Measurements from ENCODE around the gene ADCY7.
"Not testable (repeated sequence)": the region's sequence is repeated elsewhere in the genome, so short reads cannot be mapped to it uniquely, and the experiment has no call there.

Gene ADCY7

DNA sequence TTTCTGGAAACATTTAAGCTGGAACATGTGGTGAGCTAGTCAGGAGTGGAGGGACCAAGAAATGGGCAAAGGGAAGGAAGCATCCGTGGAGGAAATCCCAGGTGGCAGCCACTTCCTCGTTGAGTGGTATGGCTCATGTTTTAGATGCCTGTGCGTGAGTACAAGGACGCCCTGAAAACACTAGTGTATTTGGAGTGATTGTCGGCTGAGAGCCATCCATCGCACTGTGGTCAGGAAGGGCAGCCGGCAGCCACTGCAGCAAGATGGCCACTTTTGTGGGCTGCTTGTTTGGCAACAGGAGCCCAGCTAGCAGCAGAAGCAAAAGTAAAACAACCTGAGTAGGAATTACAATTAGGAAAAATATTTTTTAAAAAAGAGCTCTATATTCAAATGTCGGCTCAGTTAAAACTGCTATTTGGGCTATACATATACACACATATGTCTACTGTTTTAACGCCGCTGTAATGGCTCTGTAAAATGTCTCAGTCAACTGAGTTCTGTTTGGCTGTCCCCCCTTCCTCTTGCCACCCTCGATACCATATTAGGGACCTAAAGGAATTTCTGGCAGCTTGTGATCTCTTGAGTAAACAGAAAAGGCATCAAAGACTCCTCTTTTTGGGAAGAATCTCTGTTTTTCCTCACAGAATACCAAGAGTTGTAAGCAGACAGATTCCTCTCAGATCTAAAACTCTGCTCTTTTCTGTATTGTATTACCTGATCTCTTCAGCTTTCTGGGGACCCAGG, 63.3 kb downstream of the ADCY7 start:
- in situ Hi-C loops (cut with MboI; ENCODE audit: low sequenced_read_pairs): no loop called here

GRCh38 chr16:50331570-50331969, 65.2 kb downstream of the ADCY7 start:
- in situ Hi-C loops (cut with MboI; ENCODE audit: low sequenced_read_pairs): no loop called here

DNA sequence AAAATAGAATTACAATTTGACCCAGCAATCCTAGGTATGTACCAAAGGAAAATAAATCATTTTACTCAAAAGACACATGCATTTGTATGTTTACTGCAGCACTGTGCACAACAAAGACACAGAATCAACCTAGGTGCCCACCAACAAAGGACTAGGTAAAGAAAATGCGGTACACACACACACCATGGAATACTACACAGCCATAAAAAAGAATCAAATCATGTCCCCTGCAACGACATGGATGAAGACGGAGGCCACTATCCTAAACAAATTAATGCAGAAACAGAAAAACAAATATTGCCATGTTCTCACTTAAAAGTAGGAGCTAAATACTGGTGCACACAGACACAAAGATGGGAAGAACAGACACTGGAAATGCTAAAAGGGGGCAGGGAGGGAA, 66.2 kb downstream of the ADCY7 start:
- in situ Hi-C loops (cut with MboI; ENCODE audit: low sequenced_read_pairs): no loop called here

DNA sequence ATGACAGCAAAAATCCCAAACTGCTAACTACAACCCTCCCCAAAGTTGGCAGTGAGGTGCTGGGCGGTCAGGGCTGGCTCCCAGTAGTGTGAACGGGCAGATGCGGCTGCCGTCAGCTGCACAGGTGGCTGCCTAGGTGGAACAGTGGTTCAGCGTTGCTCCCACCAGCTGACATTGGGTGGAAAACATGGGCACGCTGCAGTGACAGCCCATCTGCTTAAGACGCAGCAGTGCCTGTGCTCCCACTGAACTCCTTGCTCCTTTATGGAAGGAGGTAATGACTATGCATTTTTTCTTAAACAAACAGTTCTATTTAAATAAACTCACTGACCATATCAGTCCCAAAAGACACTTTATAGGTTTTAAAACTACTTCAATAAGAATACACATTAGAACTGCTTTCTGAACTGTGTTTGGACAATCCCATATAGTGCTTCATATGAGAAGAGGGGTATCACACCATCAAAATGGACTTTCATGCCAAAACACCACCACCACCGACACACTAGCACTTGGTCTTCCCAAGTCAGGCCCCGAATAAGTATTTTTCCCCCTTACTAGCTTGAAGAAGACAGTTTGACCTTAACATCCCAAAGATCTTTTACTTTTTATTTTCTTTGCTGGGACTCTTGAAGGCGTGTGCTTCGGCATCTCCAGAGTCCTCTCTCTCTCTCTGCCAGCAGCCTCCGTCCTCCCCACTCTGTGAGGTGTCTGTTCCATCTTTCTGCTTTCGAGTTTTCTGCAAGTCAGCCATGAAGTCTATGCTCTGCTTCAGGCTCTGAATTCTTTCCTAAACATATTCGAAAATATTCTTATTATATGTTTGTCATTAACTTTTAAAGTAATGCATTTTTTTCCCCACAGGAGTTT, 68.0 kb downstream of the ADCY7 start:
- in situ Hi-C loops (cut with MboI; ENCODE audit: low sequenced_read_pairs): no loop called here

DNA sequence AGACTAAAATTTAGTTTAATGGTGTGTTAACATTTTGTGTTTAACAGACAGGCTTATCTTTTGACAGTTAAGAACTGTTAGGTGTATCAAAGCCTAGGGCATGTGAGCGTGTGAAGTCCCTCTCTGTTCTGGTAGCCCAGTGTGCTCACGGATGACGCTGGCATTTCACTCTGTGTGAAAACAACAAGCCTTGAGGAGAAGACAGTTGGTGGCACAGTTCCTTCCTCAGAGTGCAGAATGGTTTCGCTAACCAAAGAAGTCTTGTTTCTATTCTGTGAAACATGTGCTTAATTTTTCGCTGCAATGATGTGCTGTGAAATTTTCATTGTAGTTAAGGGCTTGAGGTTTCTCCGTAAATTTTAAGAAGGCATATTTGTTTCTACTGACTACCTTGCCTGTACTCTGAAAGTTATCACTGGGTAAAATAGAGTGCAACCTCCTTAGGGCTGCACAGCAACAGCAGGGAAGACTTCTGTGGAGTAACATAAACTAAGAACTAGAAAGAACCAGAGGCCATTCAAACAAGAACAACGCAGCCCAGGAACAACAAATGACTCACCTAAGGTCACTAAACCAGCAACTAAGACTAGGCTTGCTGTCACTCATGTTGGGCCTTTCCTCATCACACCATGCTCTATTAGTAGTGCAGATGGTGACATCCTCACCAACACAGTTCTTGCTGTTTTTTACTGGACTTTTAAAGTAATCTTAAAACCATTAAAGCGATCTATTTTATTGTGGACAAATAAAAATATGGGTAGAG, 69.0 kb downstream of the ADCY7 start:
- in situ Hi-C loops (cut with MboI; ENCODE audit: low sequenced_read_pairs): no loop called here

GRCh38 chr16:50336884-50337283, 70.5 kb downstream of the ADCY7 start:
- in situ Hi-C loops (cut with MboI; ENCODE audit: low sequenced_read_pairs): no loop called here

GRCh38 chr16:50338371-50339231, 72.2 kb downstream of the ADCY7 start:
- in situ Hi-C loops (cut with MboI; ENCODE audit: low sequenced_read_pairs): no loop called here

- in situ Hi-C loops (cut with MboI; ENCODE audit: low sequenced_read_pairs): no loop called here
Observed at GRCh38 chr16:50340578-50340977, 74.2 kb downstream of the ADCY7 start.

DNA sequence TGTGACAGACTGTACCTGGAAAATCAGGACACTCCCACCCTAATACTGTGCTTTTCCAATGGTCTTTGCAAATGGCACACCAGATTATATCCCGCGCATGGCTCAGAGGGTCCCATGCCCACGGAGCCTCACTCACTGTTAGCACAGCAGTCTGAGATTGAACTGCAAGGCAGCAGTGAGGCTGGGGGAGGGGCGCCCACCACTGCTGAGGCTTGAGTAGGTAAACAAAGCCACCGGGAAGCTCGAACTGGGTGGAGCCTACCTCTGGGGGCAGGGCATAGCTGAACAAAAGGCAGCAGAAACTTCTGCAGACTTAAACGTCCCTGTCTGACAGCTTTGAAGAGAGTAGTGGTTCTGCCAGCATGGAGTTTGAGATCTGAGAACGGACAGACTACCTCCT, 77.2 kb downstream of the ADCY7 start:
- in situ Hi-C loops (cut with MboI; ENCODE audit: low sequenced_read_pairs): not testable (repeated sequence)

DNA sequence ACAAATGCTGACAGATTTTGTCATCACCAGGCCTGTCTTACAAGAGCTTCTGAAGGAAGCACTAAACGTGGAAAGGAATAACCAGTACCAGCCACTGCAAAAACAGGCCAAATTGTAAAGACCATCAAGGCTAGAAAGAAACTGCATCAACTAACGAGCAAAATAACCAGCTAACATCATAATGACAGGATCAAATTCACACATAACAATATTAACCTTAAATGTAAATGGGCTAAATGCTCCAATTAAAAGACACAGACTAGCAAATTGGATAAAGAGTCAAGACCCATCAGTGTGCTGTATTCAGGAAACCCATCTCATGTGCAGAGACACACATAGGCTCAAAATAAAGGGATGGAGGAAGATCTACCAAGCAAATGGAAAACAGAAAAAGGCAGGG, 78.9 kb downstream of the ADCY7 start:
- in situ Hi-C loops (cut with MboI; ENCODE audit: low sequenced_read_pairs): not testable (repeated sequence)

DNA sequence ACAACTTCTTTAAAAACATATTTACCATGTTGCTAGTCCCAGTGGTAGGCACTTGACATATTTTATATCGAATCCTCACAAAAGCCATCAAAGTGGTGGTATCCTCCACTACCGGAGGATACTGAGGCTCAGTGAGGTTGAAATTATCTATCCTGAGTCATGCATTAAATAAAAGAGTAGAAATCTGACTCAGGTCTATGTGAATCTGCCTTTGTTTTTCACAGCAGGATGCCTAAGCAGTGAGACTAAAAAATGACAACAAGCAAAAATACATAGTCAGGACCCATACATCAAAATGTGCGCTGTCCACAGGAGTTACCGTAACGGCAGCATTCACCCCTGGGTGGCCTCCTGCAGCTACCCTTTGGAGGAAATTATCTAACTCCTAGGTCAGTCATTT, 84.8 kb downstream of the ADCY7 start:
- in situ Hi-C loops (cut with MboI; ENCODE audit: low sequenced_read_pairs): loop anchor here (10.0 kb wide), 1 partner anchor 136 kb away; no protein-coding TSS in a partner anchor

GRCh38 chr16:50351952-50352351, 85.6 kb downstream of the ADCY7 start:
- in situ Hi-C loops (cut with MboI; ENCODE audit: low sequenced_read_pairs): loop anchor here (10.0 kb wide), 1 partner anchor 137 kb away; no protein-coding TSS in a partner anchor

DNA sequence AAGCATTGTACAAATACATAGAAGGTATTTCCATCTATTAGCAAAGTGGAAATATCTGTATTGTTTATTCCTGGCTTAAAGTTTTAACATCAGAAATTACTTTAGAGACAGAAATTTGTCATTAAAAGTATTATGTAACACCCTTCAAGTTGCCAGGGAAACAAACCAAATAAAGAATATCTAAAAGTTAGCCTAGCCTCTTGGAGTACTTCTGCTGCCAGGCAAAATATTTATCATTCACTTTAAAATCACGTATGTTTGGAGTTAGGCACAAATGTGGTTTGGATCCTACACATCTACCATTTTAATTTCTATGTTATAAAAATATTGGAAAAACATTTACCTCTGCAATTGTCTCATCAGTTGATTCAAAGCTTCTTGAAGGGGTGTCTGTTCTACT, 87.7 kb downstream of the ADCY7 start:
- in situ Hi-C loops (cut with MboI; ENCODE audit: low sequenced_read_pairs): loop anchor here (10.0 kb wide), 1 partner anchor 139 kb away; no protein-coding TSS in a partner anchor

- in situ Hi-C loops (cut with MboI; ENCODE audit: low sequenced_read_pairs): loop anchor here (10.0 kb wide), 1 partner anchor 140 kb away; no protein-coding TSS in a partner anchor
Observed at GRCh38 chr16:50354629-50355456, 88.5 kb downstream of the ADCY7 start.

- in situ Hi-C loops (cut with MboI; ENCODE audit: low sequenced_read_pairs): loop anchor here (10.0 kb wide), 2 partner anchors 145 to 335 kb away; partner anchors contain the start of gene CNEP1R1
Observed at GRCh38 chr16:50359626-50360025, 93.3 kb downstream of the ADCY7 start.

DNA sequence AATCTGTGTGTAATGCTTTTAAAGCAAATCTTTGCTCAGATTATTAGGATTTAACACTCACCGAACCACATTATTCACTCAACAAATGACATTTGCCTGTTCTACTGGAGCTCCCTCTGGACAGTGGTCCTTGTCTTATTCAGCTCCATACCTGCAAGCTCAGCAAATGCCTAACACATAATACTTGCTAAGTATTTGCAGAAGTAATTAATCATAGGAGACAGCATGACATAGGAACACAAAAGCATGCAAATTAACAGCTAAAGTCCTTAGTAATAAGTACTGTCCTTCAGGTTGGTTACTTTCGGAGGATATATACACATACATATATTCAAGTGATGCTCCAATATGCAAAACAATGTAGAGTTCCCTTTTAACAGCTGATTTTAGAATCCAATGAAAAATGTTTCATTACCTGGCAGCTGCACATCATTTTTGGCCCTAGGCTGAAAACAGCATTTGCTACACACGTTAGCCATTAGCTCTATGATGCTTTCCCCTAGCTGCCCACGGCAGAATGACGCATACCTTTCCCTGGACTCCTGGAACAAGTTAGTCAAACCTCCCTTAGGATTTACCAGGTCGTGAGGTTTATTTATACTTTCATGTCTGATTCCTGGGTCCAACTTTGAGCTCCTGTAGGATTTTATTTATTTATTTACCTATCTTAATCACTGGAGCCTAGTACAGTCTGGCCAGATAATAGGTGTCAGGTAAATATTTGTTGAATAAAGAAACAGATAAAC, 93.9 kb downstream of the ADCY7 start:
- in situ Hi-C loops (cut with MboI; ENCODE audit: low sequenced_read_pairs): loop anchor here (10.0 kb wide), 1 partner anchor 335 kb away; the partner anchor contains the start of gene CNEP1R1

GRCh38 chr16:50360779-50361178, 94.4 kb downstream of the ADCY7 start:
- in situ Hi-C loops (cut with MboI; ENCODE audit: low sequenced_read_pairs): loop anchor here (10.0 kb wide), 1 partner anchor 336 kb away; the partner anchor contains the start of gene CNEP1R1

DNA sequence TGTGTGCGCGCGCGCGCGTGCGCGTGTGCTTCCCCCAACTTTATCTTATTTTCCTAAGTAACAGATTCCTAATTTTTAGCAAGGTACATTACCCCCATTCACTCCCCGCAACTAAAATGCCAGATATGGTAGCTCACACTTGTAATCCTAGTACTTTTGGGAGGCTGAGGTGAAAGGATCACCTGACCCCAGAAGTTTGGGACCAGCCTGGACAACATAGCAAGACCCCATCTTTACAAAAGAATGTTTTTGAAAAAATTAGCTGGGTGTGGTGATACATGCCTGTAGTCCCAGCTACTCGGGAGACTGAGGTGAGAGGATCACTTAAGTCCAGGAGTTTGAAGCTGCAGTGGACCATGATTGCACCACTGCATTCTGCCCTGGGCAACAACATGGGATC, 97.3 kb downstream of the ADCY7 start:
- in situ Hi-C loops (cut with MboI; ENCODE audit: low sequenced_read_pairs): loop anchor here (10.0 kb wide), 1 partner anchor 339 kb away; the partner anchor contains the start of gene CNEP1R1
